Mesenteric fat pad (tissue), 1 donor: ENCODE data around the gene UTP25. TPM values are rescaled to one million over a fixed set of nuclear protein-coding genes. Genes with fewer than 3 reads are reported as not detected.

Experiments
- DNase-seq: peaks from one replicate; pipeline ENCODE4 v3.0.0-alpha.2; 2020; ENCODE audit warnings: low spot score
- total RNA-seq: library from RNA; stranded (reverse); fragmentation: NEBNext Ultra II Directional; extraction: Animal tissue kit (Norgen Biotek cat#: 25700); gene quantifications from one replicate; pipeline ENCODE4 v1.2.1, GENCODE V29; 2021
- donor health status: DM: yes; HTN: yes; CAD: no.

The UTP25 gene
- total RNA-seq, 1 donor from 2014 or later: 7.3 TPM

DNA sequence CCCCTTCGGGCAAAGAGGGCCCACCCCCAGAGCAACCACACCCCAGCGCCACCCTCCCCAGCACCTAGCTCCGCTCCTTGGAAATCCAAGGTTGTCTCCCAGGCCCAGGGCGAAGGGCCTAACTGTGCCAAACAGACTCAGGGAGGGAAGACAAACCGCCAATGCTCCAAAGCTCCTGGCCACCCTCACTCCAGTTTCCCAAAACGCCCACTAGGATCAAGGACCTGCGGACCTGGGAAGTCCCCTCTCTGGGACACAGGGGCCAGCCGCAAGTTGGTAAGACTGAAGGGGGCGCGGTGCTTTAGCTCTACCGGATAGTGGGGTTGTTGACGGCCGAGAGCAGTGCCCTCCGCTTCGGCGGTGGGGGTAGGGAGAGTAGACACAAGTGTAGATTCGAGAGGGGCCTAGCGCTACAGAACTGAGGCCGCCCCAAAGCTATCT lies 22.4 kb upstream of the UTP25 start:
- DNase-seq: no peak

DNA sequence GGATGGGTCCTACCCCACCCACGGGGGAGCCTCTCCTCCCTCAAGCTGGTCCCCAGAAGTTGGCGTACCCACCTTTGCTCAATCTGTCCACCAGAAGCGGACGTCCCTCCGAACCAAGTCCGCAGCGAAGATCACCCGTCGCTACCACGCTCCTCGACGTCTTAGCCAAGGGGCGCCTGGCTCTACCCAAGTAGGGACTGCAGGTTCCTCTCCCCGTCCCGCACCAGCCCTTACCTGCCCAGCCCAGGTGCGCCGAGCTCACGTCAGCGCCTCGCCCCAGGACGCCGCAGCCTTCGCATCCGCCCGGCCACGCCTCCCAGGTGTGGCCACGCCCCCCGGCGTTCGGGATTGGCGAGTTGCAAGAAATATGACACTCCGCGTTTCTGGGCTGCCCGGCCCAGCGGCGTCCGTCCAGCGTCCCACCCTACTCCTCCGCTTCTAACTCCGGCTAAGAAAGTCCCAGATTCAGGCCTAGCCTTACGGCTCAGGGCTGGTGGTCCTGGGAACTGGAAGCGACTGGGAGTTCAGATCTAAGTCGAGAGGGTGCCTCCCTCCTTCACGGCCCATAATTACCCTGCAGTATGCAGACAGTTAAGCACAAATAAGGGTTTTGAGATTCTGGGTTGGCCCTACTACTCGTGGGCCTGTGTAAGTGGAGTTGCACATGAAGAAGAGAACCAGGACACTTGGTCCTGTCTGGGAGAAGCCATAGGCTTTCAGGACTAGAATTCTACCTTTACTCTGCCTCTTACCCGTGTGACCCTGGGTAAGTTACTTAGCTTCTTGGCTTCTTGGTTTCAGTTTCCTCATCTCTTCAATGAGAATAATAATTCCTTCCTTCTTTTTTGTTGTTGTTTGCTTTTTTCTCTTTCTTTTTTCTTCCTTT lies 21.7 kb upstream of the UTP25 start, which contains the start of gene IRF6:
TSS of gene IRF6 (minus strand) at position 268 of the 886 bp plus-strand sequence. CDS start 4,729 bp downstream, outside the sequence.
- DNase-seq: peak; percentile 94

DNA sequence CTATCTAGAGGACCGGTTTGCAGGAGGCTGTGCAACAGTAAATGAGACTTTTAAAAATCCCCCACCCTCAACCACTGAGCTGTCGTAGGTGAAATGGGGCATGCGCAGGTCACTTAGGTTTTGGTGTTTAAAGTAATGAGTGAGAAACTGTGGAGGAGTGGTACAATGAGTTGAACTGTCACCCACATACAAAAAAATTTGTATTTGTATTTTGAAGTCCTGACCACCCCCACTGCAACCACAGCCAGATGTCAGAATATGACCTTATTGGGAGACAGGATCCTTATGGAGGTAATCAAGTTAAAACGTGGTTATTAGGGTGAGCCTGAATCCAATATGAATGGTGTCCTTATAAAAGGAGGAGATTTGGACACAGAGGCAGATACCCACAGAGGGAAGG lies 20.3 kb upstream of the UTP25 start:
- DNase-seq: no peak

DNA sequence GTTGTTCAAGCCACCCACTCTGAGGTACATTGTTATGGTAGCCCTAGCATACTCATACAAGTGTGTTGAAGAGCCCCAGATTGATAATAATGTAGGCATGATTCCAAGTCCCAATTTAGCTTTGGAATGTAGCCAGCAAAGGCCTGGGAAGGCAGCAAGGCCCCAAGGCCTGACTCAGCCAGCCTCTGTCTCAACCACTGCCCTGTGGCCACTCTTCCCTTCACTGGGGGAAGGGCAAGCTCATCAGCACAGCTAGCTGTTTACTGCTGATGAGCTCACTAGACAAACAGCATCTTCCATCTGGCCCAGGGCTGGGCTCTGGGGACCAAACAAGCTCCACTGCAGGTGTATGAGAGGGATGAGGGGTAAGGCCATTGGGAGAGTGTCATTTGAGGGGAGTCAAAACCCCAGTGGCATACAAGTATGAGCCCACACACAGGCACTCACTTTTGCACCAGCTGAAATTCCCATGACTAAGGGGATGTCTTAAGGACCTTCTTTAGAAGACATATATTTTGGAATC lies 19.7 kb upstream of the UTP25 start:
- no peak for DNase-seq

DNA sequence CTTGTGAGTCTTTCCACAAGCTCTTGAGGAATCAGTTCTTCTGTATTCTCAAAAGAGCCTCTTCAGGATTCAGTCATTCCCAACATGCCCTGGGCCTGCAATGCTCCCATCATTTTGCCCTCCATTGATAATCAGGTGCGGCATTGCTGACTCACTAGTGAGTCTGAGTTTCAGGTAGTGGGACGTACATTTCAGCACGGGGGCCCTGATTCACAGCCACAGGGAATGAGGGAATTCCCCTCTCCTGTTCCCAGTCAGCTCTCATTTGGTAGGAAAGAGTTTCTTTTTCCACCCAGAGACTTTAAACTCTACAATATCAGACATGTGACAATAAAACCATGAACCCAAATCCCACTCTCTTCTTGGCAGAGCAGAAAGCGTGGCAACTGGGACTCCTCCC lies 18.2 kb upstream of the UTP25 start:
- DNase-seq: no peak

DNA sequence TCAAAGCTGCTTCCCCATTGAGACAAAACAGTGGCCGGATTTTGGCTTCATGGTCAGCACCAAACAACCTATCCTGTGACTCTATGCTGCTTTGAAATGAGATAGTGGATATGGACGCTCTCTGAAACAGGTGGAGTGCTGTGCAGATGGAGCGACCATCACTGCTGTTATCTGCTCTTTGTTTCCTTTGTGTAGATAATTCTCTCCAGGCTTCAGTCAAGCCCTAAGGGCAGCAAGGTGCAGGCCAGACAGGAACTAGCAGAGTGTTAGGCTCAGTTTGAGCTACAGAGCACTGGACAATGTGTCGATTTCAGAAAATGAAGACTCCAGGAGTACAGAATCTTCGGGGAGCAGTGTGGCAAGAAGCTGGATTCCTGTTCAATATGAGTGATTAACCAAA lies 17.0 kb upstream of the UTP25 start:
- DNase-seq: no peak

DNA sequence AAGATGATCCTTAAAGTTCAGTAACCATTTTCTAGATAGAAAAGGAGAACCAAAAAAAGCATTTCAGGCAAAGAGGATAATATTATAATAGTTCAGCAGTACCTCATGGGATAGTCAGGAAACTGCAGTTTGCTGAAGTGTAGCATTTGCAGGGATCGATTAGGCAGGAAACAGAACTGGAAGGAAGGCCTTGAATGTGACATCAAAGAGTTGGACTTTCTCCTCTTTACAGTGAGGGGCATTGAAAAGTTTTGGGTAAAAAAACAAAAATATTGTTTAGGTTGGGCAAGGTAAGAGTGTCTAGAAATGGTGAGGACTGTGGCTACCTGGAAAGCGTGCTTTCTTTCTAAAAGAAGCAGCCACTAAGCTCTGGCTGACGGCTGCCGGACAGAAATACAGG lies 13.9 kb upstream of the UTP25 start:
- DNase-seq: no peak

DNA sequence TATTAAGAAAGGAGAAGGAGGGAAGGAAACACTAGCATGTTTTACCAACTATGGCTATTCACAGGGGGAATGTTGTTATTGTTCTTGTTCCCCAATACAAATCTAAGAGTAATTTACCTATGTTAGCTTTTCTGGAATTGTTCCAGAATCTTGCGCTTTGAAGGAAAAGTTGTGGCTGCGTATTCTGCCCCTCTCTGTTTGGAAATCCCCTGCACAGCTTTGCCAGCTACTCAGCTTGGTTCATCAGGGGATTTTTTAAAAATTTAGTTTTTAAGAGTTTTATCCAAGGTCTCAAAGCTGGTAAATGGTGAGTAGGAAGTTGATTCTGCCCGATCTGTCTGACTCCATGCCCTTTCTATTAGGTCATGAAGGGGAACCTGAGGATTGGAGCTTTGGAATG lies 12.3 kb upstream of the UTP25 start:
- no peak for DNase-seq

DNA sequence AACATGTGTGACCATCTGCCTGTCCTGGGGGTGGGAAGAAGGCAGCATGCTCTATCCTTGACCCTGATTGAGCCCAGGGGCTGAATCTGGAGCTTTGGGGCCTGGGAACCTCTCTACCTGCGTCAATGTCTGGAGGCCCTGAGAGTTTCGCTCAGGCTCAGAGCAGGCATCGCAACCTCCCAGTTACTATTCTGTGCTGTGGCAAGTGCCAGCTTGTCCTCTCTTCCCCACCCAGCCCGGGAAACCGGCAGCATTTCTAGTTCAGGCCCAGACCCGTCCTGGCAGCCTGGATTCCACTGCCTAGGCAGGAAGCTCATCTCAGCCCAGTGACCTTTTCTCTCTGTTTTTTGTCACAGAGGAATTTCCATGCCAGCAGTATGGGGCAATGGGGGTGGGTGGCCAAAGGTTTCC lies 11.8 kb upstream of the UTP25 start:
- DNase-seq: no peak

DNA sequence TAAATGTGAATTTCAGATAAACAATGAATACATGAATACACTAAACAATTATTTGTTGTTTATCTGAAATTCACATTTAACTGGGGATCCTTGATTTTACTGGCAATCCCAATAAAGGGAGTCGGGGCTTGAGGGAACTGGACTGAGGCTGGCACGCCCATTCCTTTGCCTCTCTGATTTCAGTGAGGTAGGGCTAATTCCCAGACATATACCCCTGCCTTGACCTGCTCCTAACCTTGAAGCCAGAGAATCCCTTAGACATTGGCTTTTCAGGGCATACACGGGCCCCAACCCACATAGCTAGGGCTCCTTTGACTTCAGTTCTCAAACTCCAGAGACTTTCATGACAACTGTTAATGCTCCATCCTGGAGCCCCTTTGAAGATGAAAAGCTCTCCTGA lies 10.8 kb upstream of the UTP25 start:
- no peak for DNase-seq

DNA sequence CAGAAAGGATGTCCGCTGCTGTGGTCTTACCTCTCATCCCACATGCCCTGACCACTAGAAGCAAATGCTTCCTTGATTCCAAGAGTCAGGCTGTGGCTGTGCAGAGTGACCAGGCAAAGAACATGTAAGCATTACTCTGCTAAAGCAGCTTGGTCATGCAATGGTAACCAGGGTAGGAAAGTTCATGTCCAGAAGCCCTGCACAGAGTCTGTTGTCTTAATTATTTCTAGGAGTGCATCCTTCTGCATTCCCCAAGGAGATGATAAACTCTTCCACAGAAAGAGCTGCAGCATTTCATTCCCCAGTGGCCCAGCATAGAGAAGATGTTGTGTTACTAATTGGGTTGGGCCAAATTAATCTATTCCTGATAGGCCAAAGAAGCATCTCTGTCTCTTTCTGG lies 10.1 kb upstream of the UTP25 start:
- no peak for DNase-seq

DNA sequence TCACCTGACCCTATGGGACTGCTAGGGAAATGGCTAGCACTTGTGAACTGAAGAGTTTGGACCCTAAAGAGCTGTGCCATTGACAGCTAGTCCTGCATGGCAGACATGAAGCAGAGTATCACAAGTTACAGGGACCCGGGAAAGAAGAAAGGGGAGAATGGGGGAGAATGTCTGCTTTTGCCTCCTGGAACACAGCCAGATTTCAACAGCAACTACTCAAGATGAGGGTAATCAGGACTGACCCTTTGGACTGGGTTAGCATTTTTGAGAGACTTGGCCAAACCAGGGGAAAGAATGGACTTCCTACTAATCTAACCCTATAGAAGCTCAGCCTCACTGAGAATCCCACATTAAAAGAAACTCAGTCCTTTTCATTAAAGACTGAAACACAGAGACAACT lies 8.7 kb upstream of the UTP25 start:
- DNase-seq: no peak

DNA sequence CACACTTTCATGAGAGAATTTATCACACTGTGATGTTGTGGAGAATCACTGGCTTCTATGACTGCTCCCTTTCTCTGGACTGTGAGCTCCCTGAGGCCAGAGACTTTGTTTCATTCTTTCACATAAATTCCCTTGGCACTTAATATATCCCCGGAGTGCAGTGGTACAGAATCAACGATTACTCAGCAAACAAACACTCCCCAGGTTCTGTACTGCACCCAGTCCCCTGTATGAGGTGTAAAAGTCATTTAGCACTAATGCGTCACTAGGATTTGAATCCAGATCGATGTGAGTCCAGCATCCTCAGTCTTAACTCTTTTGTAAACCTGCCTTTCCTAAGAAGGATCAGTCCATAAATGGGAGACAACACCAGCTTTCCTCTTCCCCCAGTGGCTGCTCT lies 6.8 kb upstream of the UTP25 start:
- no peak for DNase-seq

DNA sequence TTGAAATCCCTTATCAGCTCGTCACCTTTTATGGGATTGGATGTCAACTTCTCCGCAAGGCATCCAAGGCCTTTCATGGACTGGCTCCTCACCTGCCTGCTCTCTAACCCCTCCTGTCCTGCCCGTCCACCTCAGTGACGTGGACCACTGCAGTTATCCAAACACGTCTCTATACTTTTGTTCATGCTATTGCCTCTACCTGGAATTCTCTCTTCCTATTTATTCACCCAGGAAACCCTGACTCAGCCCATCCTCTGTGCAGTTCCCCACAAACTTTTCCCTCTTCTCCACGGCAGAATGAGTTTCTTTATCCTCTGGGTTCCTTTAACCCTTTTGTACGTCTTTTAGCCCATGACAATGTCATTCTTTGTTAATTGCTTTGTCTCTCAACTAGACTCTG lies 5.1 kb upstream of the UTP25 start:
- no peak for DNase-seq

DNA sequence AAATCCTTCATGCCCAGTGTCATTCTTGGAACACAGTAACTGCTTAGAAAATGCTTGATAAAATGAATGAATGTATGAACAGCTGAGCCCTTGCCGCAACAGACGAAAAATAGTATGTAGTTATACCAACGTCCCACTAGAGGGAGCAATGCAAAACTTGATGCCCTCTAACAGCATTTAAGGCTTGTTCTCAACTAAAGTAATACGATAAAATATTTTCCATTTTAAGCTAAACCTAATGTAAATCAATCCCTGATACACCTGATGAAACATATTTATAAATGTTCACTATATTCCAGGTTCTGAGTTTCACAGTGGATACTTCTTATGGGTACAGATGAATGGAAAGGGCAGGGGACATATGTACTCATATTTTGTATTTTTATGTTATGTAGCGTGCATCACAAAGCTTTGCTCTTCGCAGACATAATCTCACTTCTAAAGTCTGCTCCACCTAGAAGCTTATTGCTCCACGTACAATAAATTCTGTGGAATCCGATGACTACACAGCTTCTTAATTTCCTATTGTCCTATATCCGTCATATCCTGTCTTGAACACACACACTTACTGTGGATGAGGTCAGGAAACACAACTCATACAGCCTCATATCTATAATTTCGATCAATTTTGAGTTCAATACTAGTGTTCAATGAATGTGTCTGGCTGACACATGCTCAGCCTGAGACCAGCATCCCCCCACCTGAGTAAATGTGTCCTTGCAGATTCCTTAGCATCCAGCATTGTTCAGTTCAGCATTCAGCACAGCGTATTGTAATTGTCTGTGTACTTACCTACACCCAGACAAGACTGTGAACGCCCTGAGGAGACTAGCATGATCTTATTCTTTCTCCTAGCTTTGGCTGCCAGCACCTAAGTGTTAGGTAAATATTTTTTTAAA lies 4.4 kb upstream of the UTP25 start:
- no peak for DNase-seq

DNA sequence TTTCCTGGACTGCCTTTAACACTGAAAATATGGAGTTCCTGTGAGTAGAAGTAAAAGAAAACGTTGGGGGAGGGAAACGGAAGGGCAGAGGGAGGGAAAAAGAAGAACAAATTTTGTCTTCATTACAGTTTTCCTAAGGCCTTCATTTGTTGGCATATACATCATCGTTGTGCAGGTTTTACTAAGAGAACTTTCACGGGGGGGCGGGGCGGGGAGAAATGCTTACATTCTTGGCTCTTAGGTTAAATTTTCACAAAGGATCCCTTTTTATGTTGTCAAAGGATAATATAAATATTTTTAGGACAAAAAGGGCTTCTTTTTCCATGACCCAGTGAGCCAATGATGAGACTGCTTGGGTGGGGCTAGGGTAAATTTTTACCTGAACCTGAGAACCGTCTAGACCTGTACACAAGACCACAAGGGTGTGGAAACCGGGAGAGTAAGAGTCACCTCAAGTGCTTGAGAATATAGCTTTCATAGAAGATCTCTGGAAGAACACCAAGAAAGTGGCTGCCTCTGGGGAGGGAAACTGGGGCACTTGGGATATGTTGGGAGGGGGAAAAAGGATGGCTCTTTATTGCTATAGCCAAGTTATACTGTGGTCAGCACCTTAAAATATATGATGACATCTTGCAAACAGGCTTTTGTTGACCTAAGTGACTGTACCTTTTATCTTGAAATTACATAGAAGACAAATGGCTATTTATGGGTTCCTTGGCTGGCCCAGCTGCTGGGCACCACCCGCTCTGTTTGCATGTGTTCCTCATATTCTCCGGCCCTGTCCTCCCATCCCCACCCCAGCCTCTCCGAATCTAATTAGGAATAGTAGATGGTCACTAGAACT lies 2.0 kb upstream of the UTP25 start:
- DNase-seq: no peak

DNA sequence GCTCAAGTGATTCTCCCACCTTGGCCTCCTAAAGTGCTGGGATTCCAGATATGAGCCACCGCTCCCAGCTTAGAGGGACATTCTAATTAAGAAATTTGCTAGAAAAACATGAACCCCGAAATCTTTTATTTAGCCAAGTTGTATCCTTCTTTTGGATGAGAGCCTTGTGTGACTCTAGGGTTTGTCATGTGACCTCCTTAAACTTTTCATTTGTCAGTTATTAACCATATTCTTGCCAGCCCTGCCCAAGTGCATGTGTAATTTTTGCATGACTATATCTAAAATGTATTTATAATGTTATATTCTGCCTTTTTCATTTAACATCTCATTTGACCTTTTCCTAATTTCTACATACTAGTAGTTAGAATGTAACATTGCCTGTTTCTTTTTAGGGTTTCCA lies 1.9 kb downstream of the UTP25 start:
- no peak for DNase-seq

DNA sequence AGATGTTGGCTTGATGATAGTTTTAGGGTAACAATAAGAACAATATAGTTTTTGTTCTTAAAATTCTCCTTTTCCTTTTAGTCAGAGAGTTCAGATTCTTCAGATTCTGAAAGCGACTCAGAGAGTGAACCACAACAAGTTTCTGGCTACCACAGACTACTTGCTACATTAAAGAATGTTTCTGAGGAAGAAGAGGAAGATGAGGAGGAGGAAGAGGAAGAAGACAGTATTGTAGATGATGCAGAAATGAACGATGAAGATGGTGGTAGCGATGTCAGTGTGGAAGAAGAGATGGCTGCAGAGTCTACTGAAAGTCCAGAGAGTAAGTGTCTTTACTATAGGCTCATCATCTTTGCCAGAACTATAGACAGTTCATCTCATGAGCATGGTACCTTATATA lies 3.0 kb downstream of the UTP25 start:
- no peak for DNase-seq

DNA sequence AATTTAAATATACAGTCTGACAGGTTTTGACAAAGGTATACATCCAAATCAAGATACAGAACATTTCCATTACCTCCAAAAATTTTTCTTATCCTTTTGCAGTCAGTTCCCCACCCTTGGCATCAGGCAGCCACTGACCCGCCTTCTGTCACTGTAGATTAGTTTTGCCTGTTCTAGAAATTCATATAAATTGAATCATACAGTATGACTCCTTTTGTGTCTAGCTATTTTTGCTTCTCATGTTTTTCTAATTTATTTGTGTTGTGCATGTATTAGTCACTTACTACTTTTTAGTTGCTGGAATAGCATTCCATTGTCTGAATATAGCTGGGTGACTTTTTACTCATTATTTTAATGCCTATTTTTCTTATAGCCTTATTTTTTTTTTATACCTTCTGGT lies 3.8 kb downstream of the UTP25 start:
- DNase-seq: no peak

DNA sequence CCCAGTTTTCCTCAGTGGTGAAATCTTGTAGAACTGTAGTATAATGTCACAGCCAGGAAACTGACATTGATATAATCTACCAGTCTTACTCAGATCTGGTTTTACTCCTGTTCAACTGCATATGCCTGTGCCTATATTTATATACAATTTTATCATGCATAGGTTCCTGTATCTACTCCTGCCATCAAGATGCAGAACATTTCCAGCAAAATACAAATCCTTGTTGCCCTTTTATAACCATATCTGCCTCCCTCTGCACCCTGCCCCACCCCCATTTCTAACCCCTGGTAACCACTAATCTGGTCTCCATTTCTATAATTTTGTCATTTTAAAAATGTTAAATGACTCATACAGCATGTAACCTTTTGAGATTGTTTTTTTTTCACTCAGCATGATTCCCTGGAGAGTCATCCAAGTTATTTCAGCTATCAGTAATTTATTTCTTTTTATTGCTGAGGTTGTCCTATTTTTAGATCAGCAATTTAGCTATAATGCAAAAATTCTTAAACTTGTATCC lies 8.1 kb downstream of the UTP25 start:
- DNase-seq: no peak

DNA sequence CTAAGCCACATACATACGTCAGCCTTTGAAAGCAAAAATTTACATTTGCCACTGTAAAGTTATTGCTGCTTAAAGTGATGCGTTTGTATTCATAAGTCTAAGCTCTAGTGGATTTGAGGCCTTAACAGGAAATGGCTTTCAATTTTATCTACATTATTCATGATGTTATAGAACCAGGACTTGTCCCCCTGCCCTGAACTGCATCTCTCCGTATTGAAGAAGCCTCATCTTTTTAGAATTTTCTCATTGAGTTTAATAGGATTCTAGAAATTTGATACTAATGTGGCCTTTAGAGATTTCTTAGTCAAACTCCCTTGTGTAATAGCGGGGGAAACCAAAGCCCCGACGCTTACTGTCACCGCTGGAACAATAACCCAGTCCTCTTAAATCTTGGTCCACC lies 9.9 kb downstream of the UTP25 start:
- no peak for DNase-seq
